ENCODE data around the gene PDLIM1. TPM values are rescaled to one million over a fixed set of nuclear protein-coding genes. Genes with fewer than 3 reads are reported as not detected.

The PDLIM1 gene
- total and polyA plus RNA-seq, 9 of the 15 experiments (the other 6 are each of a cell fraction or from before 2014, with no cell fraction given), result 19.8 to 164 (median 39.1) TPM

DNA sequence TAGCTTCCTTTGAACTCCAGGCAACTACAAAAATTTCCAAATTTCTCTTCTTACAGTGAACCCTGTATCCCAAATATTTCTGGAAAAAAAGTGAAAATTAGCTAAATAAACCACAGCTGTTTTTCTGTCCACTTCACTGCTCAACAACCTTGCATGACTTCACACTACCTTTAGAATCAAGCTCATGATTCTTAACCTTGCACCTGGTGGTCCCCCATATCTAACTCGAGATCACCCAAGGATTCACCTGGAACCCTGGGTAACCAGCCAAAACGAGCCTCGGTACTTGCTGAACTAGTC is 47.5 kb downstream of the PDLIM1 start (continued):
- TF ChIP-seq, protein P1, sequence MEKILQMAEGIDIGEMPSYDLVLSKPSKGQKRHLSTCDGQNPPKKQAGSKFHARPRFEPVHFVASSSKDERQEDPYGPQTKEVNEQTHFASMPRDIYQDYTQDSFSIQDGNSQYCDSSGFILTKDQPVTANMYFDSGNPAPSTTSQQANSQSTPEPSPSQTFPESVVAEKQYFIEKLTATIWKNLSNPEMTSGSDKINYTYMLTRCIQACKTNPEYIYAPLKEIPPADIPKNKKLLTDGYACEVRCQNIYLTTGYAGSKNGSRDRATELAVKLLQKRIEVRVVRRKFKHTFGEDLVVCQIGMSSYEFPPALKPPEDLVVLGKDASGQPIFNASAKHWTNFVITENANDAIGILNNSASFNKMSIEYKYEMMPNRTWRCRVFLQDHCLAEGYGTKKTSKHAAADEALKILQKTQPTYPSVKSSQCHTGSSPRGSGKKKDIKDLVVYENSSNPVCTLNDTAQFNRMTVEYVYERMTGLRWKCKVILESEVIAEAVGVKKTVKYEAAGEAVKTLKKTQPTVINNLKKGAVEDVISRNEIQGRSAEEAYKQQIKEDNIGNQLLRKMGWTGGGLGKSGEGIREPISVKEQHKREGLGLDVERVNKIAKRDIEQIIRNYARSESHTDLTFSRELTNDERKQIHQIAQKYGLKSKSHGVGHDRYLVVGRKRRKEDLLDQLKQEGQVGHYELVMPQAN (IDR thresholded peaks at IDR 0.05; ENCODE audit: borderline replicate concordance), result no peak
- no peak for TF ChIP-seq FOS (IDR thresholded peaks at IDR 0.05; ENCODE audit: extremely low read depth, insufficient read length)
- no peak for TF ChIP-seq SPI1 (IDR thresholded peaks at IDR 0.05; ENCODE audit: borderline replicate concordance, low read depth, low read length)
- TF ChIP-seq, protein P2, sequence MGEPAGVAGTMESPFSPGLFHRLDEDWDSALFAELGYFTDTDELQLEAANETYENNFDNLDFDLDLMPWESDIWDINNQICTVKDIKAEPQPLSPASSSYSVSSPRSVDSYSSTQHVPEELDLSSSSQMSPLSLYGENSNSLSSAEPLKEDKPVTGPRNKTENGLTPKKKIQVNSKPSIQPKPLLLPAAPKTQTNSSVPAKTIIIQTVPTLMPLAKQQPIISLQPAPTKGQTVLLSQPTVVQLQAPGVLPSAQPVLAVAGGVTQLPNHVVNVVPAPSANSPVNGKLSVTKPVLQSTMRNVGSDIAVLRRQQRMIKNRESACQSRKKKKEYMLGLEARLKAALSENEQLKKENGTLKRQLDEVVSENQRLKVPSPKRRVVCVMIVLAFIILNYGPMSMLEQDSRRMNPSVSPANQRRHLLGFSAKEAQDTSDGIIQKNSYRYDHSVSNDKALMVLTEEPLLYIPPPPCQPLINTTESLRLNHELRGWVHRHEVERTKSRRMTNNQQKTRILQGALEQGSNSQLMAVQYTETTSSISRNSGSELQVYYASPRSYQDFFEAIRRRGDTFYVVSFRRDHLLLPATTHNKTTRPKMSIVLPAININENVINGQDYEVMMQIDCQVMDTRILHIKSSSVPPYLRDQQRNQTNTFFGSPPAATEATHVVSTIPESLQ (CRISPR knock-in tag; IDR thresholded peaks at IDR 0.05), result no peak
- TF ChIP-seq DACH1 (IDR thresholded peaks at IDR 0.05; ENCODE audit: partially characterized antibody), result no peak
- TF ChIP-seq HMGN3 (IDR thresholded peaks at IDR 0.05; ENCODE audit: borderline replicate concordance, extremely low read depth, insufficient read length, low read depth, low read length), result no peak
- no peak for TF ChIP-seq STAT5B (CRISPR knock-in tag; IDR thresholded peaks at IDR 0.05)

Data from K562 (cell line).